ENCODE measurements around the gene NEK1.

Gene NEK1

GRCh38 chr4:169594560-169595195 is 17.7 kb downstream of the NEK1 start:
- no peaks in the 10 kb centered on the region for H4K20me1 ChIP-seq (ENCODE audit: insufficient read depth, low read length)

GRCh38 chr4:169593050-169593560 is 19.3 kb downstream of the NEK1 start:
- no peak overlapping the region for H3K27ac ChIP-seq (ENCODE audit: low read length)
- no peaks in the 10 kb centered on the region for H4K20me1 ChIP-seq (ENCODE audit: insufficient read depth, low read length)
- no peak for DNase-seq
- no peaks in the 10 kb centered on the region for H3K36me3 ChIP-seq (replicated peaks; ENCODE audit: insufficient read depth, low read length)
- no peak for TF ChIP-seq CTCF (IDR thresholded peaks at IDR 0.05; ENCODE audit: low read length)
- no peak for TF ChIP-seq EZH2 (optimal IDR thresholded peaks at IDR 0.05; ENCODE audit: low read depth, low read length)
- no peak for TF ChIP-seq EZH2phosphoT487 (IDR thresholded peaks at IDR 0.05; ENCODE audit: low read length)
- no peak overlapping the region for H3K9ac ChIP-seq (ENCODE audit: low read length)
- H2AFZ ChIP-seq (ENCODE audit: low read length) = no peak overlapping the region
- H3K27me3 ChIP-seq (replicated peaks; ENCODE audit: insufficient read depth, low read length) = no peaks in the 10 kb centered on the region
- no peaks in the 10 kb centered on the region for H3K4me1 ChIP-seq (ENCODE audit: low read length)
- H3F3A ChIP-seq (ENCODE audit: insufficient read depth, low read length) = no peaks in the 10 kb centered on the region
- no peaks in the 10 kb centered on the region for H3K9me2 ChIP-seq (replicated peaks; ENCODE audit: insufficient read depth, low read length)
- H3K4me3 ChIP-seq (ENCODE audit: low read length) = no peak overlapping the region
- H3K4me2 ChIP-seq (ENCODE audit: low read depth, low read length) = no peak overlapping the region
- no peaks in the 10 kb centered on the region for H3K79me2 ChIP-seq (ENCODE audit: low read length)
- H3K9me3 ChIP-seq (replicated peaks; ENCODE audit: insufficient read depth, low read length) = no peaks in the 10 kb centered on the region

More at GRCh38 chr4:169594560-169595195, 17.7 kb downstream of the NEK1 start:
- Histone ChIP-seq H3K9me3 (replicated peaks; ENCODE audit: insufficient read depth, low read length) (no peaks in the 10 kb centered on the region), H3K27me3 (replicated peaks; ENCODE audit: insufficient read depth, low read length) (no peaks in the 10 kb centered on the region), H3K9ac (ENCODE audit: low read length) (no peak overlapping the region), H3F3A (ENCODE audit: insufficient read depth, low read length) (no peaks in the 10 kb centered on the region), H3K36me3 (replicated peaks; ENCODE audit: insufficient read depth, low read length) (0 out of 2 replicates have a peak, but pooled peaks cover 3% of the 10 kb centered on the region), H3K79me2 (ENCODE audit: low read length) (no peaks in the 10 kb centered on the region), H3K9me2 (replicated peaks; ENCODE audit: insufficient read depth, low read length) (no peaks in the 10 kb centered on the region), H3K4me2 (ENCODE audit: low read depth, low read length) (no peak overlapping the region), H2AFZ (ENCODE audit: low read length) (no peak overlapping the region), H3K4me3 (ENCODE audit: low read length) (no peak overlapping the region), H3K27ac (ENCODE audit: low read length) (no peak overlapping the region), H3K4me1 (ENCODE audit: low read length) (no peaks in the 10 kb centered on the region)
- no peak for DNase-seq
- TF ChIP-seq CTCF (IDR thresholded peaks at IDR 0.05; ENCODE audit: low read length) (no peak), EZH2 (optimal IDR thresholded peaks at IDR 0.05; ENCODE audit: low read depth, low read length) (no peak), EZH2phosphoT487 (IDR thresholded peaks at IDR 0.05; ENCODE audit: low read length) (no peak)

- Histone ChIP-seq H3K9me2 (replicated peaks; ENCODE audit: insufficient read depth, low read length) (no peaks in the 10 kb centered on the region), H3K36me3 (replicated peaks; ENCODE audit: insufficient read depth, low read length) (no peaks in the 10 kb centered on the region; the same call in 1 of the 2 replicates), H3K27ac (ENCODE audit: low read length) (no peak overlapping the region), H3K79me2 (ENCODE audit: low read length) (no peaks in the 10 kb centered on the region), H3K4me1 (ENCODE audit: low read length) (peaks cover 11% of the 10 kb centered on the region), H3F3A (ENCODE audit: insufficient read depth, low read length) (peaks cover 7% of the 10 kb centered on the region; the same call in 1 of the 2 replicates), H3K4me2 (ENCODE audit: low read depth, low read length) (no peak overlapping the region), H2AFZ (ENCODE audit: low read length) (no peak overlapping the region), H4K20me1 (ENCODE audit: insufficient read depth, low read length) (no peaks in the 10 kb centered on the region), H3K9me3 (replicated peaks; ENCODE audit: insufficient read depth, low read length) (no peaks in the 10 kb centered on the region), H3K27me3 (replicated peaks; ENCODE audit: insufficient read depth, low read length) (no peaks in the 10 kb centered on the region), H3K4me3 (ENCODE audit: low read length) (no peak overlapping the region), H3K9ac (ENCODE audit: low read length) (no peak overlapping the region)
- no peak for TF ChIP-seq CTCF (IDR thresholded peaks at IDR 0.05; ENCODE audit: low read length)
- no peak for TF ChIP-seq EZH2phosphoT487 (IDR thresholded peaks at IDR 0.05; ENCODE audit: low read length)
- TF ChIP-seq EZH2 (optimal IDR thresholded peaks at IDR 0.05; ENCODE audit: low read depth, low read length) = no peak
- DNase-seq = no peak
Observed at GRCh38 chr4:169583563-169583962, 28.8 kb downstream of the NEK1 start.

Measured in MM.1S (cell line).